Vagina (tissue), 2 donors: ENCODE results near the gene DENND2D. TPM values are rescaled to one million over a fixed set of nuclear protein-coding genes. Genes with fewer than 3 reads are reported as not detected.

Experiments
- DNase-seq, 2 donors: peaks; one replicate each; pipeline ENCODE4 v3.0.0-alpha.2; 2017; ENCODE audit errors: extremely low spot score in 2 of 2
- H3K27ac ChIP-seq: fragments of 200-600 bp; sonication (generic); one replicate; pipeline ENCODE4 v1.5.1; 2019
- H3K27me3 ChIP-seq: fragments of 200-600 bp; sonication (generic); one replicate; pipeline ENCODE4 v1.5.1; 2019
- H3K36me3 ChIP-seq, 2 donors: fragments of 200-600 bp; sonication (generic); one replicate each; pipeline ENCODE4 v1.5.1; 2017 to 2019
- H3K4me1 ChIP-seq: fragments of 200-600 bp; sonication (generic); one replicate; pipeline ENCODE4 v1.5.1; 2019
- H3K4me3 ChIP-seq, 2 donors: fragments of 200-600 bp; sonication (generic); 1 replicate in 1 of 2; 2 replicates in 1 of 2; pipeline ENCODE4 v1.5.1; 2016 to 2019
- H3K9me3 ChIP-seq: fragments of 200-600 bp; sonication (generic); one replicate; pipeline ENCODE4 v1.5.1; 2019
- CTCF ChIP-seq, 3 experiments: fragments of 450-650 bp in 2 of 3; fragments of 200-600 bp in 1 of 3; sonication (generic) in 1 of 3; IDR thresholded peaks; one replicate each; pipeline ENCODE4 v1.5.1; 2017 to 2019; ENCODE audit warnings: antibody characterized with exemption in 3 of 3, mild to moderate bottlenecking in 2 of 3, moderate library complexity in 2 of 3
- POLR2A ChIP-seq, 2 donors: fragments of 450-650 bp; IDR thresholded peaks; one replicate each; pipeline ENCODE4 v1.6.1; 2017; ENCODE audit warnings: antibody characterized with exemption in 2 of 2, mild to moderate bottlenecking in 2 of 2, moderate library complexity in 2 of 2
- POLR2AphosphoS5 ChIP-seq, 2 donors: sonication (generic); formaldehyde crosslinking; IDR thresholded peaks; one replicate each; pipeline ENCODE4 v1.9.0; 2017; ENCODE audit warnings: antibody characterized with exemption in 2 of 2, mild to moderate bottlenecking in 2 of 2, low read depth in 1 of 2; ENCODE audit not compliant: insufficient read depth in 1 of 2
- intact Hi-C: fragments of 100-400 bp; cut with DNase I; formaldehyde crosslinking; loops from one replicate; pipeline ENCODE4 v1.15.1; 2023
- total RNA-seq: library from RNA; depleted of rRNA; stranded (reverse); fragments of >200 nt; gene quantifications from one replicate; pipeline ENCODE4 v1.2.3, GENCODE V29; 2016

Gene DENND2D
- total RNA-seq, 1 donor from 2014 or later, result 25.5 TPM

GRCh38 chr1:111176678-111177077 is 23.8 kb downstream of the DENND2D start:
- H3K27ac ChIP-seq, result no peak overlapping the region
- DNase-seq, result no peak
- no peaks in the 10 kb centered on the region for H3K27me3 ChIP-seq
- TF ChIP-seq POLR2A (IDR thresholded peaks at IDR 0.05) (no peak), CTCF (IDR thresholded peaks at IDR 0.05) (no peak), POLR2AphosphoS5 (IDR thresholded peaks at IDR 0.05; ENCODE audit: insufficient read depth in 1 of 2, low read depth in 1 of 2) (no peak)
- peaks cover 0 to 32% of the 10 kb centered on the region in 2 donors for H3K36me3 ChIP-seq
- H3K9me3 ChIP-seq, result no peaks in the 10 kb centered on the region
- H3K4me1 ChIP-seq, result no peaks in the 10 kb centered on the region
- intact Hi-C loops, result no loop called here
- H3K4me3 ChIP-seq, result no peak overlapping the region

- Histone ChIP-seq H3K36me3 (peaks cover 0 to 33% of the 10 kb centered on the region in 2 donors), H3K9me3 (no peaks in the 10 kb centered on the region), H3K27me3 (no peaks in the 10 kb centered on the region), H3K4me1 (no peaks in the 10 kb centered on the region), H3K4me3 (no peak overlapping the region), H3K27ac (no peak overlapping the region)
- intact Hi-C loops, result no loop called here
- TF ChIP-seq POLR2AphosphoS5 (IDR thresholded peaks at IDR 0.05; ENCODE audit: insufficient read depth in 1 of 2, low read depth in 1 of 2) (no peak), POLR2A (IDR thresholded peaks at IDR 0.05) (no peak), CTCF (IDR thresholded peaks at IDR 0.05) (no peak)
- no peak for DNase-seq
These were observed 25.1 kb downstream of the DENND2D start for GRCh38 chr1:111175349-111175748.

GRCh38 chr1:111174070-111174469 is 26.4 kb downstream of the DENND2D start:
- Histone ChIP-seq H3K9me3 (no peaks in the 10 kb centered on the region), H3K27ac (no peak overlapping the region), H3K27me3 (no peaks in the 10 kb centered on the region), H3K4me3 (no peak overlapping the region), H3K36me3 (peaks cover 0 to 38% of the 10 kb centered on the region in 2 donors), H3K4me1 (no peaks in the 10 kb centered on the region)
- TF ChIP-seq POLR2AphosphoS5 (IDR thresholded peaks at IDR 0.05; ENCODE audit: insufficient read depth in 1 of 2, low read depth in 1 of 2), result no peak
- no peak for TF ChIP-seq CTCF (IDR thresholded peaks at IDR 0.05)
- no peak for DNase-seq
- intact Hi-C loops, result no loop called here

- no peak for DNase-seq
- Histone ChIP-seq H3K27ac (no peak overlapping the region), H3K4me3 (no peak overlapping the region), H3K4me1 (no peaks in the 10 kb centered on the region), H3K36me3 (peaks cover 0 to 50% of the 10 kb centered on the region in 2 donors), H3K27me3 (no peaks in the 10 kb centered on the region), H3K9me3 (no peaks in the 10 kb centered on the region)
- TF ChIP-seq POLR2A (IDR thresholded peaks at IDR 0.05) (no peak), POLR2AphosphoS5 (IDR thresholded peaks at IDR 0.05; ENCODE audit: insufficient read depth in 1 of 2, low read depth in 1 of 2) (no peak), CTCF (IDR thresholded peaks at IDR 0.05) (no peak)
- intact Hi-C loops, result no loop called here
These were observed 28.0 kb downstream of the DENND2D start for GRCh38 chr1:111172463-111172862.

- Histone ChIP-seq H3K4me3 (no peak overlapping the region), H3K36me3 (peaks cover 0 to 45% of the 10 kb centered on the region in 2 donors), H3K4me1 (no peaks in the 10 kb centered on the region), H3K27ac (no peak overlapping the region), H3K27me3 (no peaks in the 10 kb centered on the region), H3K9me3 (no peaks in the 10 kb centered on the region)
- DNase-seq, result no peak
- TF ChIP-seq CTCF (IDR thresholded peaks at IDR 0.05) (no peak), POLR2AphosphoS5 (IDR thresholded peaks at IDR 0.05; ENCODE audit: insufficient read depth in 1 of 2, low read depth in 1 of 2) (no peak), POLR2A (IDR thresholded peaks at IDR 0.05) (no peak)
- intact Hi-C loops, result no loop called here
These were observed 36.3 kb downstream of the DENND2D start for GRCh38 chr1:111164151-111164550.
